Endothelial cell (in vitro differentiated cells): ENCODE measurements around the gene FOSL1. TPM values are rescaled to one million over a fixed set of nuclear protein-coding genes. Genes with fewer than 3 reads are reported as not detected.

Source experiments
- DNase-seq: peaks from one replicate; pipeline ENCODE4 v3.0.0; 2021; ENCODE audit warnings: low spot score
- H3K27ac Mint-ChIP-seq: one replicate; pipeline ENCODE4 v1.8.0; 2021; ENCODE audit warnings: mixed read lengths, inconsistent platforms; ENCODE audit not compliant: unreplicated experiment
- H3K27me3 Mint-ChIP-seq: one replicate; pipeline ENCODE4 v1.8.0; 2021; ENCODE audit warnings: mild to moderate bottlenecking, moderate library complexity, mixed read lengths, inconsistent platforms; ENCODE audit not compliant: unreplicated experiment
- H3K36me3 Mint-ChIP-seq: one replicate; pipeline ENCODE4 v1.8.0; 2021; ENCODE audit warnings: mild to moderate bottlenecking, low read depth, mixed read lengths, inconsistent platforms; ENCODE audit not compliant: unreplicated experiment
- H3K4me1 Mint-ChIP-seq: one replicate; pipeline ENCODE4 v1.8.0; 2021; ENCODE audit warnings: mild to moderate bottlenecking, mixed read lengths, inconsistent platforms; ENCODE audit not compliant: unreplicated experiment
- H3K4me3 Mint-ChIP-seq: one replicate; pipeline ENCODE4 v1.8.0; 2021; ENCODE audit warnings: mild to moderate bottlenecking, mixed read lengths, inconsistent platforms; ENCODE audit not compliant: unreplicated experiment
- H3K9me3 Mint-ChIP-seq: one replicate; pipeline ENCODE4 v1.8.0; 2021; ENCODE audit warnings: mixed read lengths, inconsistent platforms; ENCODE audit not compliant: unreplicated experiment
- CTCF ChIP-seq: fragments of 200-600 bp; sonication (generic); IDR thresholded peaks from one replicate; pipeline ENCODE4 v1.5.0; 2021; ENCODE audit warnings: antibody characterized with exemption; ENCODE audit not compliant: unreplicated experiment
- total RNA-seq: library from RNA; stranded (reverse); fragmentation: NEBNext Ultra II Directional; extraction: Animal tissue kit (Norgen Biotek cat#: 25700); gene quantifications from one replicate; pipeline ENCODE4 v1.2.1, GENCODE V29; 2021; ENCODE audit not compliant: unreplicated experiment

FOSL1 gene
- total RNA-seq, 1 donor from 2014 or later: 1.3 TPM

DNA sequence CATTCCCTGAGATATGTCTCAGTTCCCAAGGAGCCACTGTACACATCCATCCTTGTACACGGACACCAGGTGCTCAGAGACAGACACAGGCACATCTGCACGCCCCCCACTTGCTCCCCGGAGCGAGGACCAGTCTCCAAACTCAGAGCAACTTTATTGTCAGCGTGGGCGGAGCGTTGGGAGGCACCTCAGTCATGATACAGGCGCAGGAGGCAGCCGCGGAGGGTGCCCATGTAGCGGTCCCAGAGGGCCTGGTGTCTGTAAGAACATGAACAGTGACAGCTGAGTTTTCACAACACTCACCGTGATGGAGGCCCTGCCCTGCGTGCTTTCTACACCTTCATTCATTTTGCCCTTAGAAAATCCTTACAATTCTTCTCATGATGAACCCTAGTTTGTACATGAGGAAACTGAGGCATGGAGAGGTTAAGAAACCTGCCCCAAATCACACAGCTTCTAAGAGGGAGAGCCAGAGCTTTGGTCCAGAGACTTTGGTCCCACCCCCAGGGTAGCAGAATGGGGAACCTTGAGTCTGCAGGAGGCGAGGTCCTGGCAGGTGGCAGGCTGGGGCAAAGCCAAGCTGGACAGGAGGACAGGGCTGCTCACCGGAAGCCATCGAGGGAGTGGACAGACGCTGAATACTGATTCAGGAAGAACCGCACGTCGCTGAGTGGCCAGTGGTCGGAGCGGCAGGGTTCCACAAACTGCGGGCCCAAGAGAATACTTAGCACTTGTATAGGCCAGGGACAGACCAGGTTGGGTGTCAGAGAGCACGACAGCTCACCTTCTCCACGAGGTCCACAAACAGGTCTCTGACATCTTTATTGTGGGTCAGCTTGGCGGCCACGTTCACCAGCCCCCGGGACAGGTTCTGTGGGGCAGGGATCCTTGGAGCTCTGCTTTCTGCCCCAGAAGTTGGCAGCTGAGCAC, 16.1 kb downstream of the FOSL1 start:
- no peaks in the 10 kb centered on the region for H3K9me3 Mint-ChIP-seq
- no peak for TF ChIP-seq CTCF
- H3K36me3 Mint-ChIP-seq: peaks cover 18% of the 10 kb centered on the region
- DNase-seq: no peak
- H3K27me3 Mint-ChIP-seq: peaks cover 14% of the 10 kb centered on the region
- peak overlapping the region; percentile 67 for H3K4me3 Mint-ChIP-seq
- peaks cover 16% of the 10 kb centered on the region for H3K4me1 Mint-ChIP-seq
- H3K27ac Mint-ChIP-seq: peak overlapping the region; percentile 13

DNA sequence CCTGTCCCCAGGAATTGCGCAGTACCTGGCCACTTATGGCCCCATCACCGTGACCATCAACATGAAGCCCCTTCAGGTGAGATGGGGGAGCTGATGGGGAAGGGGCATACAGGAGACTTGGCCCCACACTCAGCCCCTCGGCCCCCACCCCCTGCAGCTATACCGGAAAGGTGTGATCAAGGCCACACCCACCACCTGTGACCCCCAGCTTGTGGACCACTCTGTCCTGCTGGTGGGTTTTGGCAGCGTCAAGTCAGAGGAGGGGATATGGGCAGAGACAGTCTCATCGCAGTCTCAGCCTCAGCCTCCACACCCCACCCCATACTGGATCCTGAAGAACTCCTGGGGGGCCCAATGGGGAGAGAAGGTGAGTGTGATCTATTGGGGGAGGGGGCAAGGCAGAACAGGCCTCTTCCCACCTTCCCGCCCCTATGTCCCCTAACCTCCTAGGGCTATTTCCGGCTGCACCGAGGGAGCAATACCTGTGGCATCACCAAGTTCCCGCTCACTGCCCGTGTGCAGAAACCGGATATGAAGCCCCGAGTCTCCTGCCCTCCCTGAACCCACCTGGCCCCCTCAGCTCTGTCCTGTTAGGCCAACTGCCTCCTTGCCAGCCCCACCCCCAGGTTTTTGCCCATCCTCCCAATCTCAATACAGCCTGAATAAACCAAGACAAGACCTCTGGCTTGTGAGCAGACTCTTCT, 17.0 kb downstream of the FOSL1 start:
- TF ChIP-seq CTCF: no peak
- Mint-ChIP-seq H3K4me3 (no peak overlapping the region), H3K27ac (peak overlapping the region; percentile 13)

DNA sequence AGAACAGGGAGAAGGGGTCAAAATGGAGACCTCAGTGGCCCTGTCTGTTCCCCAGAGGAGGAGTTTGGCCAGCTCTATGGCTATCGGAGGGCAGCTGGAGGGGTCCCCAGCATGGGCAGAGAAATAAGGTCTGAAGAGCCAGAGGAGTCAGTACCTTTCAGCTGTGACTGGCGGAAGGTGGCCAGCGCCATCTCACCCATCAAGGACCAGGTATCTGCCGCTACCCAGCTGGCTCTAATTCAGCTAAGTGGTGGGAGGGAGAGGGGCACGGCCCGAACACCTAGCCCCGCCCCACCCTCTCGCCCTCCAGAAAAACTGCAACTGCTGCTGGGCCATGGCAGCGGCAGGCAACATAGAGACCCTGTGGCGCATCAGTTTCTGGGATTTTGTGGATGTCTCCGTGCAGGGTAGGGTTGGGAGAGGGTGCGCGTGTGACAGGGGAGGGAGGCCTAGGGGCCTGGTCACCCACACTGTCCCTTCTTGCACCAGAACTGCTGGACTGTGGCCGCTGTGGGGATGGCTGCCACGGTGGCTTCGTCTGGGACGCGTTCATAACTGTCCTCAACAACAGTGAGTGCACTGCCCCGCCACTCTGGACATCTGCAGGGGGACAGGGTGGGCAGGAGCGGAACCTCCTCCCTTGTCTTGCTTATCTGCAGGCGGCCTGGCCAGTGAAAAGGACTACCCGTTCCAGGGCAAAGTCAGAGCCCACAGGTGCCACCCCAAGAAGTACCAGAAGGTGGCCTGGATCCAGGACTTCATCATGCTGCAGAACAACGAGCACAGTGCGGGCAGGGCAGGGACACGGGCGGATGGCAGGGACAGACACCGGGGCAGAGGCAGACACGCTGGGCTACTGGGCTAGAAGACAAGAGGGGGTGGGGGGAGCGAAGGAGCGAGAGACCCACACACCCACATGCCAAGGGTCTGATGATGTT, 17.8 kb downstream of the FOSL1 start:
- Mint-ChIP-seq H3K4me3 (no peak overlapping the region), H3K27ac (peak overlapping the region; percentile 61), H3K9me3 (no peaks in the 10 kb centered on the region), H3K27me3 (peaks cover 11% of the 10 kb centered on the region), H3K4me1 (peaks cover 8% of the 10 kb centered on the region), H3K36me3 (peaks cover 16% of the 10 kb centered on the region)
- no peak for DNase-seq
- no peak for TF ChIP-seq CTCF

More for the DNA sequence above, 17.0 kb downstream of the FOSL1 start:
- Mint-ChIP-seq H3K4me1 (peaks cover 10% of the 10 kb centered on the region), H3K27me3 (peaks cover 8% of the 10 kb centered on the region), H3K36me3 (peaks cover 16% of the 10 kb centered on the region), H3K9me3 (no peaks in the 10 kb centered on the region)
- DNase-seq: no peak

DNA sequence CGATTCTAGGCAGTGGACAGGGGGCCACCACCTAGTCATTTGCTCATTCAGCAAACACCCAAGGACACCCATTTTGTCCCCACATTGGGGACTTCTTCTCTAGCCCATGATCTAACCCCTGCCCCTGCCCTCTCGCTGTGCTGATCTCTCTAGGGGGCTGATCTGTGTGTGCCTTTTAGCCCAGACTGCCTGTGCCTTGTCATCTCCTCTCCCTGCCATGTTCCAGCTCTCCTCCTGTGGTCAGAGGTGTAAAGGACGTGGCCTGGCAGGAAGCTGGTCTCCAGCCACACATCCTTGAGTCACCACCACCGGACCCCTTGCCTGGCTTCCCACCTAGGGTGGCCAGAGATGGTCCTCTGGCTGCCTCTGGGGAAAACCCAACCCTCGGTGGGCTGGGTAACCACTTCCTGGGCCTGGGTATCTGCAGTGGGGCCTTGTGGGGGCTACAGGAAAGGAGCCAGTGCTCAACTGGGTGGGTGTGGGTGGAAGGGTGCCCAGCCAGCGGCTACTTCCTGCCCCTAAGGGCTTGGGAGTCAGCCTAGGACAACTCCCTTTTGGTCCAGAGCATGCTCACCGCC, 19.3 kb downstream of the FOSL1 start:
- no peaks in the 10 kb centered on the region for H3K4me1 Mint-ChIP-seq
- H3K36me3 Mint-ChIP-seq: peaks cover 9% of the 10 kb centered on the region
- DNase-seq: no peak
- no peak overlapping the region for H3K27ac Mint-ChIP-seq
- peaks cover 12% of the 10 kb centered on the region for H3K27me3 Mint-ChIP-seq
- no peak overlapping the region for H3K4me3 Mint-ChIP-seq
- H3K9me3 Mint-ChIP-seq: no peaks in the 10 kb centered on the region
- no peak for TF ChIP-seq CTCF
